Anterior cingulate cortex (tissue), 58 donors: ENCODE data around the gene ZNF598.
"Not testable (repeated sequence)": the region's sequence is repeated elsewhere in the genome, so short reads cannot be mapped to it uniquely, and the experiment has no call there.

ENCODE experiments used
- DNase-seq, 58 donors: peaks; one replicate each; lab custom pipeline; 2025; lab: John Stamatoyannopoulos, UW

The ZNF598 gene

GRCh38 chr16:2029350-2029749, 19.7 kb upstream of the ZNF598 start:
- DNase-seq: no peak

GRCh38 chr16:2028620-2029220, 19.1 kb upstream of the ZNF598 start:
- no peak for DNase-seq

- DNase-seq: no peak
Observed at GRCh38 chr16:2028146-2028545, 18.5 kb upstream of the ZNF598 start.

- peak in 1 of 58 donors; percentile 4 for DNase-seq
Observed at GRCh38 chr16:2027024-2028010, 17.7 kb upstream of the ZNF598 start.

GRCh38 chr16:2026461-2027023, 16.9 kb upstream of the ZNF598 start, which contains the start of gene NHERF2:
Gene NHERF2, plus strand, starts transcription at chr16:2026902. Its CDS starts 104 bp downstream, at chr16:2027006.
- DNase-seq: peak in 17 of 58 donors; percentile 5 to 45 (median 25)

GRCh38 chr16:2025878-2026460, 16.3 kb upstream of the ZNF598 start:
- DNase-seq: no peak

- no peak for DNase-seq
Observed at GRCh38 chr16:2025251-2025650, 15.6 kb upstream of the ZNF598 start.

GRCh38 chr16:2024032-2024420, 14.4 kb upstream of the ZNF598 start:
- no peak for DNase-seq

GRCh38 chr16:2023092-2024031, 13.7 kb upstream of the ZNF598 start:
- DNase-seq: peak in 57 of 58 donors; percentile 21 to 96 (median 83)

- no peak for DNase-seq
Observed at GRCh38 chr16:2022723-2023091, 13.1 kb upstream of the ZNF598 start.

GRCh38 chr16:2019921-2020831, 10.6 kb upstream of the ZNF598 start:
- DNase-seq: no peak

GRCh38 chr16:2019518-2019920, 9.9 kb upstream of the ZNF598 start, which contains the start of gene NPW:
Gene NPW, plus strand, starts transcription at chr16:2019785.
- no peak for DNase-seq

GRCh38 chr16:2016407-2016922, 6.8 kb upstream of the ZNF598 start:
- peak in 1 of 58 donors; percentile 11 for DNase-seq

- DNase-seq: no peak
Observed at GRCh38 chr16:2015947-2016208, 6.3 kb upstream of the ZNF598 start.

- no peak for DNase-seq
Observed at GRCh38 chr16:2015117-2015946, 5.7 kb upstream of the ZNF598 start.

- no peak for DNase-seq
Observed at GRCh38 chr16:2013527-2013926, 3.9 kb upstream of the ZNF598 start.

- DNase-seq: not testable (repeated sequence)
Observed at GRCh38 chr16:2011726-2012125, 2.1 kb upstream of the ZNF598 start.
